K562 (cell line): ENCODE measurements around the gene PARP9. TPM values are rescaled to one million over a fixed set of nuclear protein-coding genes. Genes with fewer than 3 reads are reported as not detected.

Experiments
- CBX2 ChIP-seq: fragments of 200-600 bp; sonication (generic); IDR thresholded peaks from one replicate; pipeline ENCODE4 v1.6.1; 2012; ENCODE audit warnings: mild to moderate bottlenecking, low read length, inconsistent platforms; ENCODE audit not compliant: insufficient read depth, poor library complexity, severe bottlenecking
- E2F6 ChIP-seq, 2 experiments: IDR thresholded peaks; 2 replicates each; pipeline ENCODE4 v1.6.1; 2011; ENCODE audit warnings: borderline replicate concordance in 1 of 2, control low read depth in 1 of 2, low read depth in 1 of 2, low read length in 1 of 2, mild to moderate bottlenecking in 1 of 2, mixed read lengths in 1 of 2, moderate library complexity in 1 of 2; ENCODE audit not compliant: insufficient read depth in 1 of 2, insufficient read length in 1 of 2, poor library complexity in 1 of 2, severe bottlenecking in 1 of 2; ENCODE audit errors: extremely low read depth in 1 of 2
- ESRRB ChIP-seq: fragments of 250-450 bp; sonication (Bioruptor Pico); IDR thresholded peaks from 2 replicates; pipeline ENCODE4 v1.5.0; 2020; ENCODE audit warnings: mild to moderate bottlenecking, moderate library complexity, borderline replicate concordance
- GTF2A2 ChIP-seq: IDR thresholded peaks from 2 replicates; pipeline ENCODE4 v1.6.1; 2016; ENCODE audit warnings: mild to moderate bottlenecking, missing genetic modification characterization, missing compliant biosample characterization
- HLTF ChIP-seq: fragments of 450-650 bp; IDR thresholded peaks from 2 replicates; pipeline ENCODE4 v1.6.1; 2016
- KAT8 ChIP-seq: fragments of 450-650 bp; IDR thresholded peaks from 2 replicates; pipeline ENCODE4 v1.6.1; 2016; ENCODE audit warnings: low read depth, mild to moderate bottlenecking
- KDM1A ChIP-seq, 2 experiments: fragments of 450-650 bp; IDR thresholded peaks; 2 replicates each; pipeline ENCODE4 v1.6.1; 2016; ENCODE audit warnings: mild to moderate bottlenecking in 2 of 2
- RBM25 ChIP-seq: fragments of 200-400 bp; formaldehyde crosslinking; IDR thresholded peaks from 2 replicates; pipeline ENCODE4 v1.6.1; 2018; ENCODE audit warnings: low read length, low read depth, moderate library complexity; ENCODE audit not compliant: severe bottlenecking
- RFX7 ChIP-seq: fragments of 250-450 bp; sonication (Bioruptor Pico); IDR thresholded peaks from 2 replicates; pipeline ENCODE4 v1.5.1; 2021; ENCODE audit warnings: mild to moderate bottlenecking
- SIX5 ChIP-seq, 2 experiments: IDR thresholded peaks; 2 replicates each; pipeline ENCODE4 v1.6.1; 2011; ENCODE audit warnings: low read length in 2 of 2, borderline replicate concordance in 1 of 2, low read depth in 1 of 2, mild to moderate bottlenecking in 1 of 2, moderate library complexity in 1 of 2; ENCODE audit not compliant: insufficient read depth in 1 of 2
- THAP12 ChIP-seq: fragments of 250-450 bp; sonication (Bioruptor Pico); IDR thresholded peaks from 2 replicates; pipeline ENCODE4 v1.9.0; 2021; ENCODE audit warnings: mild to moderate bottlenecking, inconsistent platforms
- TRIM24 ChIP-seq, 2 experiments: fragments of 450-650 bp; IDR thresholded peaks; 2 replicates each; pipeline ENCODE4 v1.6.1; 2016
- ZC3H11A ChIP-seq: IDR thresholded peaks from 2 replicates; pipeline ENCODE4 v1.6.1; 2012; ENCODE audit warnings: low read depth, low read length, improper control_type of control experiment
- ZFP36 ChIP-seq: fragments of 150-350 bp; IDR thresholded peaks from 2 replicates; pipeline ENCODE4 v1.6.1; 2018; ENCODE audit warnings: low read length, low read depth; ENCODE audit not compliant: partially characterized antibody
- ZNF134 ChIP-seq: fragments of 250-450 bp; sonication (Bioruptor Pico); conservative IDR thresholded peaks from 2 replicates; pipeline ENCODE4 v1.4.0; 2020
- ZNF280B ChIP-seq: fragments of 250-450 bp; sonication (Bioruptor Pico); IDR thresholded peaks from 2 replicates; pipeline ENCODE4 v1.5.1; 2021; ENCODE audit warnings: mild to moderate bottlenecking
- ZNF3 ChIP-seq: fragments of 250-450 bp; sonication (Bioruptor Pico); IDR thresholded peaks from 2 replicates; pipeline ENCODE4 v1.5.0; 2021; ENCODE audit warnings: mild to moderate bottlenecking, moderate library complexity
- polyA plus RNA-seq, 8 experiments: library from polyadenylated mRNA; depleted of rRNA in 4 of 8; stranded (reverse) in 5 of 8; unstranded in 3 of 8; fragments of >200 nt; fragmentation: Nextera tagmentation in 2 of 8; fragmentation: Illumina TruSeq in 1 of 8; extraction: Ambion mirVana in 2 of 8; extraction: Trizol in 1 of 8; gene quantifications; 2 replicates each; pipeline versions ENCODE4 v1.2.1 to v1.2.3, GENCODE V29; 2011 to 2014; ENCODE audit warnings: inconsistent platforms in 1 of 8, missing spikeins in 1 of 8
- total RNA-seq, 7 experiments: library from RNA; depleted of rRNA in 6 of 7; stranded (reverse); fragments of >200 nt in 6 of 7; fragmentation: Illumina TruSeq in 2 of 7; extraction: Trizol in 2 of 7; gene quantifications; 2 replicates each; pipeline versions ENCODE4 v1.2.1 to v1.2.3, GENCODE V29; 2011 to 2021; ENCODE audit warnings: low replicate concordance in 1 of 7
- TF ChIP-seq, protein P1 (sequence below): fragments of 250-450 bp; sonication (Bioruptor Pico); IDR thresholded peaks from 2 replicates; pipeline ENCODE4 v1.4.0; 2020; ENCODE audit warnings: mild to moderate bottlenecking, moderate library complexity
- TF ChIP-seq, protein P2 (sequence below), 2 experiments: IDR thresholded peaks; 2 replicates each; pipeline ENCODE4 v1.6.1; 2012; ENCODE audit warnings: improper control_type of control experiment in 2 of 2, low read depth in 2 of 2, low read length in 2 of 2, borderline replicate concordance in 1 of 2

PARP9 gene
- total and polyA plus RNA-seq, 9 of the 15 experiments (the other 6 are each of a cell fraction or from before 2014, with no cell fraction given) = 2.1 to 4.8 (median 3.4) TPM

- TF ChIP-seq THAP12 (CRISPR knock-in tag) (no peak), SIX5 (IDR thresholded peaks at IDR 0.05; ENCODE audit: borderline replicate concordance in 1 of 2, insufficient read depth in 1 of 2, low read depth in 1 of 2, low read length in 2 of 2) (no peak), KAT8 (no peak), ZNF280B (CRISPR knock-in tag) (no peak), RFX7 (CRISPR knock-in tag) (no peak), KDM1A (IDR thresholded peaks at IDR 0.05) (peak; percentile 22 to 50; a peak in 1 of 4 replicates), E2F6 (IDR thresholded peaks at IDR 0.05; ENCODE audit: borderline replicate concordance in 1 of 2, extremely low read depth in 1 of 2, insufficient read depth in 1 of 2, insufficient read length in 1 of 2, low read depth in 1 of 2, low read length in 1 of 2, poor library complexity in 1 of 2, severe bottlenecking in 1 of 2) (no peak), TRIM24 (IDR thresholded peaks at IDR 0.05) (no peak), GTF2A2 (tag) (no peak), HLTF (no peak), ESRRB (CRISPR knock-in tag) (no peak), ZFP36 (no peak), ZNF3 (no peak), CBX2 (no peak), RBM25 (peak; percentile 54), ZNF134 (no peak), ZC3H11A (no peak)
- TF ChIP-seq, protein P1, sequence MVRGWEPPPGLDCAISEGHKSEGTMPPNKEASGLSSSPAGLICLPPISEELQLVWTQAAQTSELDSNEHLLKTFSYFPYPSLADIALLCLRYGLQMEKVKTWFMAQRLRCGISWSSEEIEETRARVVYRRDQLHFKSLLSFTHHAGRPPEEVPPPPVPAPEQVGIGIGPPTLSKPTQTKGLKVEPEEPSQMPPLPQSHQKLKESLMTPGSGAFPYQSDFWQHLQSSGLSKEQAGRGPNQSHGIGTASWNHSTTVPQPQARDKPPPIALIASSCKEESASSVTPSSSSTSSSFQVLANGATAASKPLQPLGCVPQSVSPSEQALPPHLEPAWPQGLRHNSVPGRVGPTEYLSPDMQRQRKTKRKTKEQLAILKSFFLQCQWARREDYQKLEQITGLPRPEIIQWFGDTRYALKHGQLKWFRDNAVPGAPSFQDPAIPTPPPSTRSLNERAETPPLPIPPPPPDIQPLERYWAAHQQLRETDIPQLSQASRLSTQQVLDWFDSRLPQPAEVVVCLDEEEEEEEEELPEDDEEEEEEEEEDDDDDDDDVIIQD (CRISPR knock-in tag) = no peak
- TF ChIP-seq, protein P2, sequence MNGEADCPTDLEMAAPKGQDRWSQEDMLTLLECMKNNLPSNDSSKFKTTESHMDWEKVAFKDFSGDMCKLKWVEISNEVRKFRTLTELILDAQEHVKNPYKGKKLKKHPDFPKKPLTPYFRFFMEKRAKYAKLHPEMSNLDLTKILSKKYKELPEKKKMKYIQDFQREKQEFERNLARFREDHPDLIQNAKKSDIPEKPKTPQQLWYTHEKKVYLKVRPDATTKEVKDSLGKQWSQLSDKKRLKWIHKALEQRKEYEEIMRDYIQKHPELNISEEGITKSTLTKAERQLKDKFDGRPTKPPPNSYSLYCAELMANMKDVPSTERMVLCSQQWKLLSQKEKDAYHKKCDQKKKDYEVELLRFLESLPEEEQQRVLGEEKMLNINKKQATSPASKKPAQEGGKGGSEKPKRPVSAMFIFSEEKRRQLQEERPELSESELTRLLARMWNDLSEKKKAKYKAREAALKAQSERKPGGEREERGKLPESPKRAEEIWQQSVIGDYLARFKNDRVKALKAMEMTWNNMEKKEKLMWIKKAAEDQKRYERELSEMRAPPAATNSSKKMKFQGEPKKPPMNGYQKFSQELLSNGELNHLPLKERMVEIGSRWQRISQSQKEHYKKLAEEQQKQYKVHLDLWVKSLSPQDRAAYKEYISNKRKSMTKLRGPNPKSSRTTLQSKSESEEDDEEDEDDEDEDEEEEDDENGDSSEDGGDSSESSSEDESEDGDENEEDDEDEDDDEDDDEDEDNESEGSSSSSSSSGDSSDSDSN (IDR thresholded peaks at IDR 0.05; ENCODE audit: borderline replicate concordance in 1 of 2, low read depth in 2 of 2, low read length in 2 of 2) = 0 out of 4 replicates have a peak, but pooled peaks of 1 of the 2 experiments have one; percentile 48
Measured at GRCh38 chr3:122577409-122578031, 13.4 kb upstream of the PARP9 start, which contains the start of gene PARP15 (continued).
